Measurements from ENCODE around the gene KCNQ1.

Gene KCNQ1

GRCh38 chr11:2726964-2727363, 282.2 kb downstream of the KCNQ1 start:
- no peak for DNase-seq (ENCODE audit: low spot score)
- no peak for TF ChIP-seq CTCF (IDR thresholded peaks at IDR 0.05; ENCODE audit: poor library complexity, severe bottlenecking)
- H3K27ac ChIP-seq (ENCODE audit: poor library complexity, severe bottlenecking): no peak overlapping the region
- H3K36me3 ChIP-seq (ENCODE audit: low read depth): no peaks in the 10 kb centered on the region
- H3K9me3 ChIP-seq (ENCODE audit: severe bottlenecking): no peaks in the 10 kb centered on the region
- ATAC-seq (ENCODE audit: low read depth): no peak
- no peaks in the 10 kb centered on the region for H3K27me3 ChIP-seq (ENCODE audit: insufficient read depth, poor library complexity, severe bottlenecking)
- H3K4me3 ChIP-seq (ENCODE audit: severe bottlenecking): no peak overlapping the region
- no peaks in the 10 kb centered on the region for H3K4me1 ChIP-seq (ENCODE audit: insufficient read depth, poor library complexity, severe bottlenecking)

- Histone ChIP-seq H3K9me3 (ENCODE audit: severe bottlenecking) (no peaks in the 10 kb centered on the region), H3K36me3 (ENCODE audit: low read depth) (no peaks in the 10 kb centered on the region), H3K27me3 (ENCODE audit: insufficient read depth, poor library complexity, severe bottlenecking) (no peaks in the 10 kb centered on the region), H3K4me1 (ENCODE audit: insufficient read depth, poor library complexity, severe bottlenecking) (no peaks in the 10 kb centered on the region), H3K4me3 (ENCODE audit: severe bottlenecking) (no peak overlapping the region), H3K27ac (ENCODE audit: poor library complexity, severe bottlenecking) (no peak overlapping the region)
- DNase-seq (ENCODE audit: low spot score): no peak
- ATAC-seq (ENCODE audit: low read depth): no peak
- no peak for TF ChIP-seq CTCF (IDR thresholded peaks at IDR 0.05; ENCODE audit: poor library complexity, severe bottlenecking)
Observed at GRCh38 chr11:2728128-2728662, 283.4 kb downstream of the KCNQ1 start.

- Histone ChIP-seq H3K4me3 (ENCODE audit: severe bottlenecking) (no peak overlapping the region), H3K27me3 (ENCODE audit: insufficient read depth, poor library complexity, severe bottlenecking) (no peaks in the 10 kb centered on the region), H3K4me1 (ENCODE audit: insufficient read depth, poor library complexity, severe bottlenecking) (no peaks in the 10 kb centered on the region), H3K9me3 (ENCODE audit: severe bottlenecking) (no peaks in the 10 kb centered on the region), H3K27ac (ENCODE audit: poor library complexity, severe bottlenecking) (no peak overlapping the region), H3K36me3 (ENCODE audit: low read depth) (no peaks in the 10 kb centered on the region)
- TF ChIP-seq CTCF (IDR thresholded peaks at IDR 0.05; ENCODE audit: poor library complexity, severe bottlenecking): no peak
- ATAC-seq (ENCODE audit: low read depth) (no peak), DNase-seq (ENCODE audit: low spot score) (no peak)
Observed at GRCh38 chr11:2728663-2729332, 284.0 kb downstream of the KCNQ1 start.

- no peak for TF ChIP-seq CTCF (IDR thresholded peaks at IDR 0.05; ENCODE audit: poor library complexity, severe bottlenecking)
- Histone ChIP-seq H3K4me3 (ENCODE audit: severe bottlenecking) (no peak overlapping the region), H3K4me1 (ENCODE audit: insufficient read depth, poor library complexity, severe bottlenecking) (no peaks in the 10 kb centered on the region), H3K36me3 (ENCODE audit: low read depth) (no peaks in the 10 kb centered on the region), H3K27ac (ENCODE audit: poor library complexity, severe bottlenecking) (no peak overlapping the region), H3K27me3 (ENCODE audit: insufficient read depth, poor library complexity, severe bottlenecking) (no peaks in the 10 kb centered on the region), H3K9me3 (ENCODE audit: severe bottlenecking) (no peaks in the 10 kb centered on the region)
- no peak for ATAC-seq (ENCODE audit: low read depth)
- no peak for DNase-seq (ENCODE audit: low spot score)
Observed at GRCh38 chr11:2729841-2730240, 285.0 kb downstream of the KCNQ1 start.
